Astrocyte (in vitro differentiated cells and primary cell): Measurements from ENCODE around the gene GSG1L. TPM values are rescaled to one million over a fixed set of nuclear protein-coding genes. Genes with fewer than 3 reads are reported as not detected.

Experiments
- DNase-seq: peaks from one replicate; pipeline ENCODE4 v3.0.0-alpha.2; 2010; ENCODE audit warnings: low read depth
- FAIRE-seq: peaks from 2 replicates; lab custom pipeline; 2011; peaks lifted over from hg19 to GRCh38; lab: Jason Lieb, UNC
- H2AFZ ChIP-seq: 2 replicates; pipeline ENCODE4 v1.6.0; 2012; ENCODE audit warnings: low read depth, low read length, inconsistent platforms
- H3K27ac ChIP-seq: 2 replicates; pipeline ENCODE4 v1.5.1; 2011; ENCODE audit warnings: low read depth, low read length, inconsistent platforms
- H3K27me3 ChIP-seq: 2 replicates; pipeline ENCODE4 v1.6.0; 2011; ENCODE audit warnings: low read length, inconsistent platforms; ENCODE audit not compliant: insufficient read depth
- H3K36me3 ChIP-seq: 2 replicates; pipeline ENCODE4 v1.5.1; 2011; ENCODE audit warnings: low read length, inconsistent platforms; ENCODE audit not compliant: insufficient read depth
- H3K4me1 ChIP-seq: 2 replicates; pipeline ENCODE4 v1.5.1; 2011; ENCODE audit warnings: low read length, inconsistent platforms; ENCODE audit not compliant: insufficient read depth
- H3K4me2 ChIP-seq: 2 replicates; pipeline ENCODE4 v1.6.0; 2012; ENCODE audit warnings: low read length, inconsistent platforms
- H3K4me3 ChIP-seq: 2 replicates; pipeline ENCODE4 v1.5.1; 2011; ENCODE audit warnings: low read depth, mild to moderate bottlenecking, low read length, inconsistent platforms; ENCODE audit not compliant: insufficient read depth
- H3K79me2 ChIP-seq: 2 replicates; pipeline ENCODE4 v1.6.0; 2012; ENCODE audit warnings: mild to moderate bottlenecking, low read length, inconsistent platforms; ENCODE audit not compliant: insufficient read depth
- H3K9ac ChIP-seq: 2 replicates; pipeline ENCODE4 v1.6.0; 2012; ENCODE audit warnings: mild to moderate bottlenecking, low read length, inconsistent platforms
- H3K9me3 ChIP-seq: 2 replicates; pipeline ENCODE4 v1.5.1; 2012; ENCODE audit warnings: low read depth, mild to moderate bottlenecking, low read length, inconsistent platforms; ENCODE audit not compliant: insufficient read depth
- H4K20me1 ChIP-seq: 2 replicates; pipeline ENCODE4 v1.6.0; 2012; ENCODE audit warnings: low read length, inconsistent platforms; ENCODE audit not compliant: insufficient read depth
- H3K27ac Mint-ChIP-seq: one replicate; pipeline ENCODE4 v1.8.0; 2021; ENCODE audit warnings: mild to moderate bottlenecking, mixed read lengths; ENCODE audit not compliant: unreplicated experiment
- H3K27me3 Mint-ChIP-seq: one replicate; pipeline ENCODE4 v1.8.0; 2021; ENCODE audit warnings: low read depth, mixed read lengths; ENCODE audit not compliant: unreplicated experiment
- H3K36me3 Mint-ChIP-seq: one replicate; pipeline ENCODE4 v1.8.0; 2021; ENCODE audit warnings: low read depth, mixed read lengths; ENCODE audit not compliant: unreplicated experiment
- H3K4me1 Mint-ChIP-seq: one replicate; pipeline ENCODE4 v1.8.0; 2021; ENCODE audit warnings: low read depth, mixed read lengths; ENCODE audit not compliant: unreplicated experiment
- H3K4me3 Mint-ChIP-seq: one replicate; pipeline ENCODE4 v1.8.0; 2021; ENCODE audit warnings: mild to moderate bottlenecking, moderate library complexity, mixed read lengths; ENCODE audit not compliant: unreplicated experiment
- H3K9me3 Mint-ChIP-seq: one replicate; pipeline ENCODE4 v1.8.0; 2021; ENCODE audit warnings: mild to moderate bottlenecking, mixed read lengths; ENCODE audit not compliant: unreplicated experiment
- CTCF ChIP-seq: IDR thresholded peaks from 2 replicates; pipeline ENCODE4 v1.5.1; 2011; ENCODE audit warnings: low read depth, mild to moderate bottlenecking, inconsistent platforms, low read length, moderate library complexity; ENCODE audit not compliant: insufficient read depth
- EZH2 ChIP-seq: IDR thresholded peaks from 2 replicates; pipeline ENCODE4 v1.6.1; 2012; ENCODE audit warnings: mild to moderate bottlenecking, low read length, inconsistent platforms; ENCODE audit not compliant: insufficient read depth
- total RNA-seq: library from RNA; stranded (reverse); gene quantifications from 2 replicates; pipeline ENCODE4 v1.2.1, GENCODE V29; 2021

Gene GSG1L
- total RNA-seq, 1 donor from 2014 or later: not detected

GRCh38 chr16:27844826-27845225 lies 218.7 kb downstream of the GSG1L start:
- Histone ChIP-seq H3K4me3 (no peak overlapping the region), H3K79me2 (no peaks in the 10 kb centered on the region), H3K27me3 (peaks cover 8% of the 10 kb centered on the region), H3K4me2 (no peak overlapping the region), H3K36me3 (no peaks in the 10 kb centered on the region), H3K9me3 (no peaks in the 10 kb centered on the region), H2AFZ (no peak overlapping the region), H3K4me1 (no peaks in the 10 kb centered on the region), H4K20me1 (no peaks in the 10 kb centered on the region), H3K9ac (no peak overlapping the region), H3K27ac (no peak overlapping the region)
- Mint-ChIP-seq H3K9me3 (peaks cover 4% of the 10 kb centered on the region), H3K4me3 (no peak overlapping the region), H3K4me1 (peaks cover 3% of the 10 kb centered on the region), H3K27ac (no peak overlapping the region), H3K27me3 (peaks cover 19% of the 10 kb centered on the region), H3K36me3 (peaks cover 5% of the 10 kb centered on the region)
- TF ChIP-seq EZH2: no peak
- no peak for TF ChIP-seq CTCF
- DNase-seq (no peak), FAIRE-seq (no peak)

- H3K27me3 ChIP-seq: peaks cover 8% of the 10 kb centered on the region
- no peak overlapping the region for H3K27ac ChIP-seq
- H3K79me2 ChIP-seq: no peaks in the 10 kb centered on the region
- Mint-ChIP-seq H3K4me3 (no peak overlapping the region), H3K9me3 (peaks cover 4% of the 10 kb centered on the region), H3K27ac (no peak overlapping the region), H3K27me3 (peaks cover 19% of the 10 kb centered on the region), H3K4me1 (peaks cover 6% of the 10 kb centered on the region), H3K36me3 (peaks cover 5% of the 10 kb centered on the region)
- H3K9ac ChIP-seq: no peak overlapping the region
- H3K4me3 ChIP-seq: no peak overlapping the region
- H2AFZ ChIP-seq: no peak overlapping the region
- TF ChIP-seq CTCF: no peak
- no peak for TF ChIP-seq EZH2
- H3K36me3 ChIP-seq: no peaks in the 10 kb centered on the region
- H3K4me2 ChIP-seq: no peak overlapping the region
- no peaks in the 10 kb centered on the region for H3K4me1 ChIP-seq
- DNase-seq (no peak), FAIRE-seq (no peak)
- no peaks in the 10 kb centered on the region for H3K9me3 ChIP-seq
- no peaks in the 10 kb centered on the region for H4K20me1 ChIP-seq
These were observed 219.7 kb downstream of the GSG1L start for GRCh38 chr16:27843800-27844199.

GRCh38 chr16:27841911-27842310 lies 221.6 kb downstream of the GSG1L start:
- no peak overlapping the region for H3K27ac Mint-ChIP-seq
- TF ChIP-seq CTCF (no peak), EZH2 (no peak)
- Histone ChIP-seq H3K4me3 (no peak overlapping the region), H3K36me3 (no peaks in the 10 kb centered on the region), H3K27me3 (peaks cover 11% of the 10 kb centered on the region), H3K79me2 (no peaks in the 10 kb centered on the region), H3K27ac (no peak overlapping the region), H3K9me3 (no peaks in the 10 kb centered on the region), H3K4me1 (no peaks in the 10 kb centered on the region), H3K4me2 (no peak overlapping the region), H2AFZ (no peak overlapping the region), H4K20me1 (no peaks in the 10 kb centered on the region), H3K9ac (no peak overlapping the region)
- H3K36me3 Mint-ChIP-seq: no peaks in the 10 kb centered on the region
- H3K9me3 Mint-ChIP-seq: no peaks in the 10 kb centered on the region
- H3K4me1 Mint-ChIP-seq: peaks cover 6% of the 10 kb centered on the region
- peaks cover 25% of the 10 kb centered on the region for H3K27me3 Mint-ChIP-seq
- DNase-seq (no peak), FAIRE-seq (no peak)
- H3K4me3 Mint-ChIP-seq: no peak overlapping the region
